SIG-M5 treated with dmso at 0.1 percent for 504 hours (cell line): ENCODE data around the gene NOL8.

Experiments
- DNase-seq: peaks from one replicate; lab custom pipeline; 2025; ENCODE audit not compliant: unreplicated experiment; lab: John Stamatoyannopoulos, UW

The NOL8 gene

DNA sequence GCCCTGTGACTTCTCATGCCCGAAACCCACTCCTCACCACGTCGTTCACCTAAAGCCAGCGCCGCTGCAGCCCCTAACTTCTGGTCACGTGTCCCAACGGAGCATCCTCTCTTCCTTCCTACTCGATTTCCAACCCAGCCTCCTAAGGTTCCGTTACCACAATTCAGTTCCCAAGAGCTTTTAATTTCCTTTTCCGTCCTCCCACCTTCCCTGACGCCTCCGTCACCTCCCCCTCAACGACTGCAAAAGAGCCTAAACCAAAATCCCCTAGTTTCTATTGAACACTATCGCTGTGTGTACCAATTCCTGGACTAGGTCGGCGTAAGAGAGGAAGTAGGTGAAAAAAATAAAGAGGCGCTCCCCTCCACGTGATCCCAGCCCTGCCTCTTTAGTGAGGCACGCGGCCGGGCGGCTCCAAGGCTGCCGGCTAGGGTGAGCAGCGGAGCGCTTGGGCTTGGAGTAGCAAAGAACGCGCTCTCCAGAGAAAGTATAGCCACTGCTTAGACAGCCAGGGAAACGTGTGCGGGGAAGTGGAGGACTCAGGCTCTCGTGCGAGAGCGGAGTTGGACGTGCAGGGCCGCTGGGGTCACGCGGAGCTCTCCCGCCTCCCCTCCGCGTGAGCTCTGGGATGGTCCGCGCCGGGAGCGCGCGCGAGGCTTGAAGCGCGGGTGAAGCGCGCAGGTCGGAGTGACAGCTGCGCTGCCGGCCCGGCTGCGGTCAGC, at the start of gene NOL8, which contains the start of gene CENPP:
TSS of gene NOL8 (minus strand) at position 82 of the 722 bp plus-strand sequence. CDS start 1,189 bp downstream, outside the sequence.
TSS of gene CENPP (plus strand) at position 685 of the 722 bp plus-strand sequence.
- DNase-seq = peak; percentile 91

DNA sequence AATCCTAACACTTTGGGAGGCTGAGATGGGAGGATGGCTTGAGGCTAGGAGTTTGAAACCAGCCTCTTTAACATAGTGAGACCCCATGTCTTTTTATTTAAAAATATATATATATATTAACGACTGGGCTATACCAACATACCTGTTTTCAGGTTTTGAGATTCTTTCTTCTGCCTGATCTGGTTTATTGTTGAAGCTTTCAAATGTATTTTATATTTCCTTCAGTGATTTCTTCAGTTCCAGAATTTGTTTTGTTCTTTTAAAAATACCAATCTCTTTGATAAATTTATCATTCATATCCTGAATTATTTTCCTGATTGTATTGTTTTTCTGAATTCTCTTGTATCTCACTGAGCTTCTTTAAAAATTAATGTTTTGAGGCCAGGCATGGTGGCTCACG, 48.0 kb upstream of the NOL8 start:
- no peak for DNase-seq

DNA sequence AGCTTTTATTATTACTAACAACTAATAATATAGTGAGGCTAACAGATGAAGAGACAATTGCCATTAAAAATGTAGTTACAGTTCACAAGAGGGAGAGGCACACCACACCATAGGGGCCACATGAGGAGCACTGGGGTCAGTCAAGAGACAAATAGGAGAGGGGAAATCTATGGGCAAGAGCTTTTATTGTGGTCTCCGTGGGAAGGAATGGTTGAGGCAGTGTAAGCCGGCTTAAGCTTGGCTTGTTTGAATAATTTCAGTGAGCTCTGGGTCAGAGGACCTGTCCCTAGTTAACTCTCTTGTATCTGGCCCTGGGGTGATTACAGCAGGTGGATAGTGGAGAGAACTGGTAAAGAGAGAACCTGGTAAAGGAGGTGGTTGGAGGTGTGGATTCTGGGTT, 43.9 kb upstream of the NOL8 start:
- DNase-seq = no peak

DNA sequence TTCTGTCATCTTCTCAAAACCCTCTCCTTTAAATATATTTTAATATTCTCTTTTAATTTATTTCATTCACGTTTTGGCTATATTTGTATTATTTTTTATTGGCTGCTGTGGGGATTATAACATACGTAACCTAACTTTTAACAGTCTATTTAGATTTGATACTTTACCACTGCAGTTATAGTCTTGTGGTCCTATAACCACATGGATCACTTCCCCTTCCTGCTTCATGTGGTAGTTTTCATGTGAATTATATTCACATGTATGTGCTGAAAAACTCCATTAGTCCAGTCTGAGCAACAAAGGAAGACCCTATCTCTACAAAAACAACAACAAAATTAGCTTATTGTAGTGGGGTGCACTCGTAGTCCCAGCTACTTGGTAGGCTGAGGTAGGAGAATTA, 34.9 kb upstream of the NOL8 start:
- peak; percentile 11 for DNase-seq

DNA sequence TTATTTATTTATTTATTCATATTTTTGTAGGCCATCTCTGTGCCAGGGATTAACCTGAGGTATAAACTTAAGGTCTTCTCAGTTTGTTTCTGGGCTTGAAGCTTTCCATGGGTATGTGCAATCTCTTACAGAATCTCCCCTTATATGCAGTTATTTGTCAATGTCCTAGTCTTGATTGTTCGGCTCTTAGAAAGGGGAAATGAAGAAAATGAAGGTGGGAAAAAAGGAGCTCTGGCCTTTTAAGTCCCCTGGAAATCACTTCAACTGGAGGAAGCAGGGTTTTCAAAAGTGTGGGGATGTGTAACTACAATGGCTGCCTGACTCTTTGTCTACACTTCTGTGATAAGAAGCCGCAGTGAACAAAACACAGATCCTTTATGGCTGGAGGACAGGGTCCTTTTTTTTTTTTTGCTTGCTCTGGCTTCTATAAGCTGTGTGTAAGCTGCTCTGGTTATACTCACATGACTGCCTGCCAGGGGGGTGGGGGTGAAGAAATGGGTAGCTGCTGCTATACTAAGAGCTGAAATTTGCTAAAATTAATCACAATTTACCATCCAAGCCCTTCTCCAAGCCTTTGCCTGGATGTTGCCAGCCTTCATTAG, 34.3 kb upstream of the NOL8 start:
- DNase-seq = peak; percentile 5

DNA sequence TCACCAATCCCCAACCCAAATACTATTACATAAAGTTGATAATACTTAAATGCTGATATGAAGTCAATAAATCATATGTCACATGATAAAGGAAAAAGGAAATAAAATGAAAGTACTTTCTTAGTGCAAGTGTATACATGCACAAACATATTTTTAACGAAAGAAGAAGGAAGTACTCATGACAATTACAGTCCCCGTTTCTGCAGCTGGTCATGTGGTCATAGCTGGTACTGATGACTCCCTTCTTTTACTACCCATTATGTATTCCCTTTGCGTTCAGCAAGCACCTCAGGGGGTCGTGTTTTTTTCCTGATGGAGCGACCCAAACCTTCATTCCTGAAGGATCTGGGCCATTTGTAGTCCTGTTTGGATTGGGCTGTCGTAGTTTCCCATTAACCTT, 27.9 kb upstream of the NOL8 start:
- no peak for DNase-seq

DNA sequence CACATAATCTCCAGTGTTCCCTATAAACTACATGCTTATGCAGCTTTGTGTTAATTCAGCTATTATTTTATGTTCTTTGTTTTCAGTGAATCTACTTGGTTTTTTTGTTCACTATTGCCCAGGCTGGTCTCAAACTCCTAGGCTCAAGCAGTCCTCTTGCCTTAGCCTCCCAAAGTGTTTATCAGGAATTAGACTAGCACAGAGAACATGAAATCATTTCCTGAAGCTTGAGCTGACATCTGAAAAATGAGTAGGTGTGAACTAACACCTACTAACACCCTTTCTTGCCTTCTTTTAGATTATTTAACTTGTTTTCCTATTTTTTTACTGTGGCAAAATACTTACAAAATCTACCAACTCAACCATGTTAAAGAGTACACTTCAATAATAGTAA, 25.6 kb upstream of the NOL8 start:
- DNase-seq = no peak

DNA sequence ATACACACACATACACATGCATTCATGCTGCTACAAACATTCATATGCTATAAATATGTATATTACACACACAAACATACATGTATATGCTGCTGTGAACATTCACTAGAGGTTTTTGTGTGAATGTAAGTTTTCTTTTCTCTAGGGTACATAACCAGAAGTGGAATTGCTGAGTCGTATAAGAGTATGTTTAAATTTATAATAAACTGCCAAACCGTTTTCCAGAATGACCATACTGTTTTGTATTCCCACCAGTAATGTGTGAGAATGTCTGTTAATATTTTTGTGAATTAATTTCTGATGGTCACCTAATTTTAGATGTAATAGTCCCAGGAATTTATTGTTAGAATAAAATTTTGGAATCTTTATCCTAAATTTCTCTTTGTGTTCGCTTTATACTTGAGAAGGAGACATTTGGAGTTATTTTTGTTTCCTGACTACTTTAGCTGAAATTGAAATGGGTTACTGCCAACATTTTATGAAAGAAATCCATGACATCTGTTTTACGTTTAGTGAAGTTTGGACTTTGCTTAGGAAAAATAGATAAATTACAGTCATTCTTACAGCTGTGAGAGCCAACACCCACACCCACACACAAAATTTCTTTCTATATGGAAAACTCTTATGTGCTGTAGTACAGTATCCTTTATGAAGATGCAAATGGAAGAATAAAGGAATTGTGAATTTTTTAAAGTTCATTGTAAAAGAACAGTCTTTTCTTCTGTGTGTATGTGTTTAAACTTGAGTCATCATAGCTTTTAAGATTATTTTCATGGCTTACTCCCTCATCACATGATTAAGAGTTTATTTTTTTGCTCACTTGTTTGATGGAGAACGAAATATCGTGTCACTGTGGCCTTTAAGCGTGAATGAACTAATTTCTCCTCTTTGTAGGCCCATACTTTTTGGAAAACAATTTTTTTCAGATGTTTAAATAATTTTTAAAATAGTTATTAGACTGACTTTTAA, 24.9 kb upstream of the NOL8 start:
- DNase-seq = no peak

DNA sequence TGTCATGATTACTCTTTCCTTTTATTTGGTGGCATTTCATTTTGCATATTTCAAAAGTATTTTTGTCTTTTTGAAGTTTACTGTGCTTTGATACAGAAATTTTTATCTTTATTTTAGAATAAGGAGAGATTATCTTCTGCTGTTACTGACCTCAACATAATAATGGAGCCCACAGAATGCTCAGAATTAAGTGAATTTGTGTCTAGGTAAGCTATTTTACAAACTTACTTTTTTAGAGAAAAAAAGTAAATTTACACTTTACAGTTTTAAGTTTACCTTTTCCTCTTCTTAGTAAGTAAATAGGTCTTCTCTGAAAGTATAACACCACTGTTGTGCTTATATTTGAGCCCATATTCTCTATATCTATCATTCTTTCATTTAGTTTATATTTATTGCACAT, 20.4 kb upstream of the NOL8 start:
- no peak for DNase-seq

DNA sequence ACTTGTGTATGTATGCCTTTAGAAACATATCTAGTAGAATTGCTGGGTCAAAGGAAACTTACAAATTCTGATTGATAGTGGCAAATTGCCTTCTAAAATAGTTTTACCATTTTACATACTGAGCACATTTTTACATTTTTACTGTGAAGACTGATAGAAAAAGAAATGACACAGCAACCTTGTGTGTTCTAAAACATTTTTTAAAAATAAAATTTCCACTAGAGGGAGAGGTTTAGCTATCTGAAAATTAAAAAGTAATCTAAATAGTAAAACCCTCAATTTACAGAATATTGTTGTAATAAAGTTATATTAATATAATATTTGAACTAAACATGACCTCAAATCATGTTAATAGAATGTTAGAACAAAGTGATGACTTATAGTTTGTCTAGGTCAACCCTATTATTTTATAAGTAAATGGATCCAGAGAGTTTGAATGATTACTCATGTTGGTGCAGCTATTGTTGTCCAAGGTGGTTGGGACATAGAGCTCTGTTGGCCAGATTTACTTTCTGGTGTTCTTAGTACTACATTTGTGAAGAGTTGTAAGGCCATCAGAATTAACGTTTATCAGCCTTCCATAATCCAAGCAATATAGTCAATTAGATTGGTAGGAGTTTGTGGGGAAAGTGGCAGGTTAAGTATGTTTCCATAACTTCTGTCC, 17.8 kb upstream of the NOL8 start:
- no peak for DNase-seq

DNA sequence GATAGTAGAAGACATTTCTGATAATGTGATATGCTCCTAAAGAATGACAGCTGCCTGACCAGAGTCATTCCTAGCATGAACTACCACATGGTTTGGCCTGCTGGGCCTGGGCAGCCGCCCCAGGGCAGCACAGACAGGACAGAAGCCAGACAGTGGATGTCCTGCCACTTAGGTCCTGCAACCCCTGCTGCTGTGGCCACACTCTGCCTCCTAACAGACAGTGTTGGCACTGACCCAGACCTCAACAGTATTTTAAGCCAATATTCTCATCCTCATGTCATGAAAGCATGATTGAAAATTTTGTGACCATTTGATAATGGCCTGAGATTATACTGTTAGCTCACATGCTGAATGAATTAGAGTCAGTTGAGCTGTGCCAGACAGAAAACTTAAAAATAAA, 16.4 kb upstream of the NOL8 start:
- DNase-seq = no peak

DNA sequence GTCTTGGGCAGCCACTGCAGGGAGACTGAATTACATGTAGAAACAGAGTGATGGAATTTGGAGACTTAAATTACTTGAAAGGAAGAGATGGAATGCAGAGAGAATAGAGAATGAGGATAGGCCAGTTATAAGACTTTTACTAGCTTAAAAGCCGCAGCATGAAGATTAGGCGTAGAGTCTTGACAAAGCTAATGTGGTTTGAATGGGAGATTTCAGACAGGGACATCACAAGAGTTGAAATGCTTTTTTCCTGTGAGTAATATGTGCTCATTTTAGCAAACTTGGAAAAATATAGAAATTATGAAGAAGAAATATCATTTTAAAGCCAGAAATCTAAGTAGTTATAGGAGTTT, 8.1 kb upstream of the NOL8 start:
- no peak for DNase-seq

DNA sequence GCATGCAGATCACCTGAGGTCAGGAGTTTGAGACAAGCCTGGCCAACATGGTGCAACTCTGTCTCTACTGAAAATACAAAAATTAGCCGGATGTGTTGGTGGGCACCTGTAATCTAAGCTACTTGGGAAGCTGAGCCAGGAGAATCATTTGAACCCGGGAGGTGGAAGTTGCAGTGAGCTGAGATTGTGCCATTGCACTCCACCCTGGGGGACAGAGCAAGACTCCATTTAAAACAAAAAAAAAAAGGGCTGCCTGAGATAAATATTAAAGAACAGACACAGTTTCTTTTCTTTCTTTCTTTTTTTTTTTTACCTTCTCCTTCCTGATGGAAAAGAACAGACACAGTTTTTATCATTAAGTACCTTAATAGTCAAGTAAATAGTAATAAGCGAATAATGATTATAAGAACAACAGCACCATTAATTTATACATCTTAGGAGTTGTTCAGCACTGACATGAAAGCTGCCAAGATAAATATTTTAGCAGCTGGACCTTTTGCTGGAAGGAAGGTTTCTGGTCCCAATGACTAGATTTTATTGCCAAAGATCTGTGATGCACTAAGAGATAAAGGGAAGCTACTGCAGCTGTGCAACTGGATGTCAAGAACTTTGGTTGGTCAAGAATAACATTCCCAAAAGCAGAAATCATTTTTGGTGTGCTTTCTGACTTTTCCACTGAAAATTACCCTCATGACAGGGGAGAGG, 7.6 kb upstream of the NOL8 start:
- DNase-seq = no peak

DNA sequence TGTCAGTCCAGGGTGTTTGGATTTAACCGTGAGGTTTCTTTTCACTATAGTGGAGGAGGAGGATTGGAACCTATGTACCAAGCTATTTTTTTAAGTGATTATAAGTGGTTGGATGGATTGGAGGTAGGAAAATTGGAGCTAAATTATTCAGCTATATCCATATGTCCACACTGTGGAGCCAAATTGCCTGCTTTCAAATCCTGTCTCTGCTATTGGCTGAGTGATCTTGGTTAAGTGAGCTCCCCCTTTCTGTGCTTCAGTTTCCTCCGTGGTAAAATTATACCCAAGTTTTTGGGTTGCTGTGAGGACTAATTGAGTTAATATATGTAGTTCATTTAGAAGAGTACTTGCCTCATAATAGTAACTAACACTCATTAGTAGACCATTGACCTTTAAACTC, 3.1 kb upstream of the NOL8 start:
- peak; percentile 38 for DNase-seq

DNA sequence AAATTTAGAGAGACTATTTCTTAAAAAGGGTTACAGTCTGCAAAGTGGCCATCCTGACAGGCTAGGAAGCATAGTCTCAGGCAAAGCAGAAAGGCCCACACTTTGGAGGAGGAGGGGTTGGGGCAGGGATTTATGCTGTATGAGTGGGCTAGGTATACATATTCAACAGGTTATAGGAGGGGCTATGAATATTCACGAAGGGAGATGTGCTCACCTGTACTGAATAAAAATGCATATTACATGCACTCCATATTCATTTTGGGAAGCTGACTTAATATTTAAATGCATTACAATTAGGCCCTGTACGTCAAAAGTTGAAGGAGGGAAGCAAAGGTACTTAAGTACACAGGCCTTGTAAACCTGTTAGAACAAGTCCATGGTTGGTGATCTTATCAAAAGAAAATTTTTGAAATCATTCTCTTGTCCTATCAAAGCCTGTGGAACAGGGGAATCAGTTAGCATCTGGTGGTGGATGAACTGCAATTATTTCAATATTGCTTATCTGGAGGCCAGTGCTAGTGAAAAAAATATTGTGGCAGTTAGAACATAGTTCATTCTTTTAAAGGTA, 2.2 kb upstream of the NOL8 start:
- DNase-seq = no peak

DNA sequence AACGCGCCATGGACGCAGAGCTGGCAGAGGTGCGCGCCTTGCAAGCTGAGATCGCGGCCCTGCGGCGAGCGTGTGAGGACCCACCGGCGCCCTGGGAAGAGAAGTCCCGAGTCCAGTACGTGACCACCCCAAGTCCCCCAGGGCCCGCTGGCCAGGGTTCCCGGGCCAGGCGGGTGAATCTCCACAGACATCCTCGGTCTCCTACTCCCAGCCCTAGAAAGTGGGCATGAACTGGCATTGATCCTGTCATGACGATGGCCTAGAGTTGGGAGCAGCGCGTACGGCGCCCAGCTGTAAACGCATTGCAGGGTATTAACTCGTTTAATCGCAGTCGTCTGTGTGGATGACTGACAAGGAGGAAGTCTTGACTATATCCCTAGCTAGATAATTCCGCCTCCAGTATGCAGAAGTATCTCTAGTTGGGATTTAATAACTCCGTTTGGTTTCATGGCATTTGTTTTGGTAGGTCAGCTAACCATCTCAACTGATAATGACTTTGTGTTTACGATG, 896 bp upstream of the NOL8 start:
- peak; percentile 55 for DNase-seq

DNA sequence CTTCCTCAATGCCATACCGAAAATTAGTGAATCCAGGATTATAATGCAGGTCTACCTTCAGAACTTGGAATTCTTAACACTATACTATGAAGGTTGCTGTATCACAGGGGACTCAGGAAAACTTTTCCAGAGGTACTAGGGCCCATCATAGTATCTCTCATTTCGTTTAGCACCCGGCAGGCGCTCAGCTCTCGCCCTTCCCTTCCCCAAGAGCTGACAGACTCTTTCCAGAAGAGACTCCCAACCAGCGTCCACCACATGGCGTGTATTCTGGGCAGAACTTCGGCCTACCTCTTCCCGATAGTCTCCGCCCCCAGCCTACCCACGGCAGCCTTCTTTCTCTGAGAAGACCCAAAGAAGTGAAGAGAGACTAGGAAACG, 271 bp downstream of the NOL8 start:
- DNase-seq = no peak

DNA sequence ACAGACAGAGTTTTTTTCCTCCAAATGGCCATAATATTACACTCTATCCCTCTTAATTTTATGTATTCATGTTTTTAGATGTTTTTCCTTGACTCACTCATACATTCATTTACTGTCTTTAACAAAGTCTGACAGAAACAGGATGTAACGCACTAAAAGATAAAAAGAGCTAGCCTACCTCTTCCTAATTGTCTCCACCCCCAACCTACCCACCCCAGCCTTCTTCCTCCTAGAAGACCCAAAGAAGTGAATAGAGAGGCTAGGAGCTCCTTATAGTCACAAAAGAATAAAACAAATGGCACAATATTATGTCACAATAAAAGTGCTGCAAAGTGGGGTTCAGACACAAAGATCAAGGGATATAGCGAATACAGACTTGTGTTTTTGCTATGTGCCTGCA, 719 bp downstream of the NOL8 start:
- DNase-seq = no peak

DNA sequence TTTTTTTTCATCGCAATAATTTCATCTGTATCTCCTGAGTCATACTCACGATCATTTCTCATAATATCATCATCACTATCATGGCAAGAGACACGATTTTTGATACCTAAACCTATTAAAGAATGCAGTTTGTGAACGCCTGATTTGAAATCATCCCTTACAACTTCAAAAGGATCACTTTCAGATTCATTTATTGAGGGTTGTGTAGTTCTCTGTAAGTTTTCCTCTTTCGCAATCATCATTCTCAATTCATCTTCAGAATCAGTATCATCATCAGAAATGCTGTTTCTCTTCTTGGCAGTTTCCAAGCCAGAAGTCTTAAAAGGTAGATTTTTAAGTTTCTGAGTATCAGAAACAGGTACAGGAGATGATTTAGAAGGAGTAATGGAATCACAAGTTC, 9.7 kb downstream of the NOL8 start:
- no peak for DNase-seq

DNA sequence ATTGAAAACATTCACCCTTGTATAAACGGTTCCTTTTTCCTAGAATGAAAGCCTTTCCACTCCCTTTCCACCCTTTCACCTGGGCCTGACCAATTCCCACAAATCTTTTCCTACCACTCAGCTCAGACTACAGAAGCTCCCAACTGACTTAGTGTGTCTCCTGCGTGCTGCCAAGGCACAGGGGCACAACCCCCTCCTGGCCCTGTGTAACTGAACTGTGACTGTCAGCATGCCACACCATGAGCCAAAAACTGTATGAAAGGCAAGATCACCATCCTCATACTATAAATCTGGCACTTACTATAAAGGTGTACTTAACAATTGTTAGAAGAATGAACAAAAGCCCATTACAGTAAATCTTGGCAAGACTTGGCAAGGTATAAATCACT, 11.5 kb downstream of the NOL8 start:
- DNase-seq = no peak
